ENCODE results near the gene ZNF408.
"Not testable (repeated sequence)": the region's sequence is repeated elsewhere in the genome, so short reads cannot be mapped to it uniquely, and the experiment has no call there.

ZNF408 gene

GRCh38 chr11:46697303-46697702 lies 3.5 kb upstream of the ZNF408 start:
- H3K9ac ChIP-seq (ENCODE audit: low read depth, low read length): no peak overlapping the region
- no peaks in the 10 kb centered on the region for H3K4me1 ChIP-seq (ENCODE audit: insufficient read depth, low read length)
- H3K9me3 ChIP-seq (ENCODE audit: control insufficient read depth, insufficient read depth, low read length): no peaks in the 10 kb centered on the region
- H3K36me3 ChIP-seq (ENCODE audit: insufficient read depth, low read length): peaks cover 3% of the 10 kb centered on the region; the same call in 1 of the 2 replicates

- no peak overlapping the region for H3K9ac ChIP-seq (ENCODE audit: low read depth, low read length)
Measured at GRCh38 chr11:46697723-46698122, 3.1 kb upstream of the ZNF408 start.

GRCh38 chr11:46698597-46698996 lies 2.2 kb upstream of the ZNF408 start:
- no peaks in the 10 kb centered on the region for H3K4me1 ChIP-seq (ENCODE audit: insufficient read depth, low read length)
- H3K36me3 ChIP-seq (ENCODE audit: insufficient read depth, low read length): peaks cover 14% of the 10 kb centered on the region
- no peak overlapping the region for H3K9ac ChIP-seq (ENCODE audit: low read depth, low read length)
- H3K9me3 ChIP-seq (ENCODE audit: control insufficient read depth, insufficient read depth, low read length): no peaks in the 10 kb centered on the region

More at GRCh38 chr11:46697723-46698122, 3.1 kb upstream of the ZNF408 start:
- Histone ChIP-seq H3K9me3 (ENCODE audit: control insufficient read depth, insufficient read depth, low read length) (no peaks in the 10 kb centered on the region), H3K36me3 (ENCODE audit: insufficient read depth, low read length) (peaks cover 7% of the 10 kb centered on the region; the same call in 1 of the 2 replicates), H3K4me1 (ENCODE audit: insufficient read depth, low read length) (no peaks in the 10 kb centered on the region)

- peak overlapping the region; percentile 89 for H3K9ac ChIP-seq (ENCODE audit: low read depth, low read length)
- H3K9me3 ChIP-seq (ENCODE audit: control insufficient read depth, insufficient read depth, low read length): no peaks in the 10 kb centered on the region
- H3K4me1 ChIP-seq (ENCODE audit: insufficient read depth, low read length): no peaks in the 10 kb centered on the region
Measured at GRCh38 chr11:46701078-46701654, 335 bp downstream of the ZNF408 start.

GRCh38 chr11:46705070-46705688 lies 4.3 kb downstream of the ZNF408 start:
- Histone ChIP-seq H3K36me3 (ENCODE audit: insufficient read depth, low read length) (peaks cover 29% of the 10 kb centered on the region), H3K9ac (ENCODE audit: low read depth, low read length) (no peak overlapping the region), H3K4me1 (ENCODE audit: insufficient read depth, low read length) (no peaks in the 10 kb centered on the region)

More at GRCh38 chr11:46701078-46701654, 335 bp downstream of the ZNF408 start:
- H3K36me3 ChIP-seq (ENCODE audit: insufficient read depth, low read length): peaks cover 21% of the 10 kb centered on the region

GRCh38 chr11:46706886-46707285 lies 6.1 kb downstream of the ZNF408 start:
- Histone ChIP-seq H3K36me3 (ENCODE audit: insufficient read depth, low read length) (peaks cover 29% of the 10 kb centered on the region), H3K9ac (ENCODE audit: low read depth, low read length) (no peak overlapping the region), H3K4me1 (ENCODE audit: insufficient read depth, low read length) (no peaks in the 10 kb centered on the region), H3K9me3 (ENCODE audit: control insufficient read depth, insufficient read depth, low read length) (no peaks in the 10 kb centered on the region)

More at GRCh38 chr11:46705070-46705688, 4.3 kb downstream of the ZNF408 start:
- H3K9me3 ChIP-seq (ENCODE audit: control insufficient read depth, insufficient read depth, low read length): no peaks in the 10 kb centered on the region

- H3K36me3 ChIP-seq (ENCODE audit: insufficient read depth, low read length): peaks cover 14% of the 10 kb centered on the region; the same call in 1 of the 2 replicates
- not testable (repeated sequence) for H3K9me3 ChIP-seq (ENCODE audit: control insufficient read depth, insufficient read depth, low read length); H3K9ac ChIP-seq (ENCODE audit: low read depth, low read length); H3K4me1 ChIP-seq (ENCODE audit: insufficient read depth, low read length)
Measured at GRCh38 chr11:46709351-46709750, 8.5 kb downstream of the ZNF408 start.

- Histone ChIP-seq H3K4me1 (ENCODE audit: insufficient read depth, low read length) (no peaks in the 10 kb centered on the region), H3K36me3 (ENCODE audit: insufficient read depth, low read length) (0 out of 2 replicates have a peak, but pooled peaks cover 8% of the 10 kb centered on the region), H3K9me3 (ENCODE audit: control insufficient read depth, insufficient read depth, low read length) (no peaks in the 10 kb centered on the region), H3K9ac (ENCODE audit: low read depth, low read length) (no peak overlapping the region)
Measured at GRCh38 chr11:46710821-46711269, 10.0 kb downstream of the ZNF408 start.

- Histone ChIP-seq H3K9ac (ENCODE audit: low read depth, low read length) (no peak overlapping the region), H3K9me3 (ENCODE audit: control insufficient read depth, insufficient read depth, low read length) (no peaks in the 10 kb centered on the region), H3K36me3 (ENCODE audit: insufficient read depth, low read length) (0 out of 2 replicates have a peak, but pooled peaks cover 8% of the 10 kb centered on the region), H3K4me1 (ENCODE audit: insufficient read depth, low read length) (no peaks in the 10 kb centered on the region)
Measured at GRCh38 chr11:46711303-46711702, 10.5 kb downstream of the ZNF408 start.

GRCh38 chr11:46712874-46713576 lies 12.2 kb downstream of the ZNF408 start:
- no peaks in the 10 kb centered on the region for H3K36me3 ChIP-seq (ENCODE audit: insufficient read depth, low read length)
- no peak overlapping the region for H3K9ac ChIP-seq (ENCODE audit: low read depth, low read length)
- no peaks in the 10 kb centered on the region for H3K9me3 ChIP-seq (ENCODE audit: control insufficient read depth, insufficient read depth, low read length)

GRCh38 chr11:46717825-46718154 lies 17.0 kb downstream of the ZNF408 start:
- H3K9me3 ChIP-seq (ENCODE audit: control insufficient read depth, insufficient read depth, low read length); H3K36me3 ChIP-seq (ENCODE audit: insufficient read depth, low read length); H3K4me1 ChIP-seq (ENCODE audit: insufficient read depth, low read length); H3K9ac ChIP-seq (ENCODE audit: low read depth, low read length): not testable (repeated sequence)

More at GRCh38 chr11:46712874-46713576, 12.2 kb downstream of the ZNF408 start:
- H3K4me1 ChIP-seq (ENCODE audit: insufficient read depth, low read length): no peaks in the 10 kb centered on the region; the same call in 1 of the 2 replicates

GRCh38 chr11:46718155-46719019 lies 17.6 kb downstream of the ZNF408 start:
- no peaks in the 10 kb centered on the region for H3K36me3 ChIP-seq (ENCODE audit: insufficient read depth, low read length)
- H3K9ac ChIP-seq (ENCODE audit: low read depth, low read length): no peak overlapping the region
- no peaks in the 10 kb centered on the region for H3K9me3 ChIP-seq (ENCODE audit: control insufficient read depth, insufficient read depth, low read length)
- H3K4me1 ChIP-seq (ENCODE audit: insufficient read depth, low read length): no peaks in the 10 kb centered on the region; the same call in 1 of the 2 replicates

- Histone ChIP-seq H3K9me3 (ENCODE audit: control insufficient read depth, insufficient read depth, low read length) (no peaks in the 10 kb centered on the region), H3K36me3 (ENCODE audit: insufficient read depth, low read length) (no peaks in the 10 kb centered on the region), H3K4me1 (ENCODE audit: insufficient read depth, low read length) (peaks cover 4% of the 10 kb centered on the region; the same call in 1 of the 2 replicates), H3K9ac (ENCODE audit: low read depth, low read length) (no peak within 1 kb of the TSS)
Measured at GRCh38 chr11:46719048-46719542, 18.3 kb downstream of the ZNF408 start, which contains the start of gene F2. F2 (plus strand) TSS chr11:46719213; CDS start chr11:46719236, 23 bp downstream.
